NCI-H2107 treated with DMSO at 0.1 percent for 48 hours (cell line): ENCODE measurements around the gene ELOVL7.
"Not testable (repeated sequence)": the region's sequence is repeated elsewhere in the genome, so short reads cannot be mapped to it uniquely, and the experiment has no call there.

Source experiments
- DNase-seq: peaks from one replicate; lab custom pipeline; 2025; ENCODE audit not compliant: unreplicated experiment; lab: John Stamatoyannopoulos, UW

ELOVL7 gene

DNA sequence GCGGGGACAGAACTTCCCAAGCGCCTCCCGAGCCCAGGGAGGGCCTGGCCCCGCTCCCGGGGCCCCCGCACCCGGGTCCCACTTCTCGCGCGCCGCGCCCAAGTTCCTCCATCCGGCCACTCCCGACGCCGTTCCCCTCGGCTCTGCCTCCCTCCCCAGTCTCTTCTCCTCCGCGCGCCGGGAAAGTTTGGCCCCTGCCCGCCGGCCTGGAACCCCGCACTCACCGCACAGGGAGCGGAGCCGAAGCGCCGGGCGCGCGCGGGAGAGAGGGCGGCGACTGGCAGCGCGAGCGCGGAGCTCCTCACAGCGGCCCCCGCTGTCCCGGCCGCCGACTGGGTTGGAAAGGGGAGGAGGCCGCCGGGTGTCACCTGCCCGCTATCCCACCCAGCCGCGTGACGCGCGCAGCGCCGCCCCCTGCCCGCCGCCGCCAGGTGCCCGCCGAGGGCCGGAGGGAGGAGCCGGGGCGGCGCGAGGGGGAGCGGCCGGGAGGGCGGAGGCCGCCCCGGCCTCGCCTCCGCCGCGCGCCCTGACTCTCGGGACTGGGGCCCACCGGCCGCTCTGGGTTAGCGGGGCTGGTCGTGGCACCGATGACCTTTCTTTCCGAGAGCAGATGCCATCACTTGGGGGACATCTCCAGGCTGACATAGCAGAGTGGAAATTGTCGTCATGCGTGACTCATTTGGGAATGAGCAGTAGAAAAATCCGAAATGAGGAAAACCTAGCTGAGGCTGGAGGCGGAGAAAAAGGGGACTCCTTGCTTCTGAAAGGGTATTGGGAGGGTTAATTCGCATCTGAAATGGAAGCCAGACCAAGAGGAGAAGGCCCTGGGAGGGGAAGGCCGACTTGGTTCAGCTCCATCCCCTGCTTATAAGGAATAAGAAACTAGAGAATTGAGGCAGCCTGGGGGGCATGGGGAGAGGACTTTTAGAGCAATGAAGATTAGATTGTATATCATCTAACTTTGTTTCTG, at the start of gene ELOVL7:
Gene ELOVL7 (minus strand): TSS at position 334 of the 970 bp plus-strand sequence. CDS start 56,872 bp downstream, outside the sequence.
- DNase-seq = peak; percentile 26

DNA sequence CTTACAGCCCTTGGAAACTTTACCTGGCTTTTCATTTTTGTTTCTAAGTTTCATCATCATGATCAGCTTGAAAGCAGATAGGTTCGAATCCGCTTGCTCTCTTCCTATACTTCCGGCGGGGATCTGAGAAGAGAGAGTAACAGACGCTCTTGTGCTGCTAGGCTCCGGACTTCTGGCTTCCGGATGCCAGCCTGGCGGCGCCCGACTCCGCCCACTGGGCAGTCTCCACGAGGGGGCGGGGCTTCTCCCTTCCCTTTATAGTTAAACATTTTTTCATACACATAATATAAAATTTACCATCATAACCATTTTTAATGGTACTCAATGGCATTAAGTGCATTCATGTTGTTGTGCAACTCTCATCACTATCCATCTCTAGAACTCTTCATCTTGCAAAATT, 49.5 kb upstream of the ELOVL7 start:
- DNase-seq = no peak

DNA sequence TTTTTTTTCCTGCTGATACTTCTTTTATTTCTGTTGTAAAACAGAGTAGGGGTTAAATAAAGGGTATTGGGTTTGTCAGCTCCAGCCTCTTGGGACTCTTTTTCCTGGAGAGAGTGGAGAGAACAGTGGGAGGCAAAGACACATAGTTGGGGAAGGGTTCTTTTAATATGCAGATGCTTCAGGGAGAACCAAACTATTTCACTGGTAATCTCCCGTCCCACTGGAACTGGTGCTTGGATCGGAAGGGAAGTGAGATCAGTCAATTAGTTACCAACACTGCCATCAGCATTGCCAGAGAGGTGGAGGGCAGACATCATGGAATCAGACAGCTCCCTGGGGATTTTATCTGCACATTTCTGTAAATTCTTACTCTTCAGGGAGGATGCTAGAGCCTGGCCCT, 47.6 kb upstream of the ELOVL7 start:
- DNase-seq = no peak

DNA sequence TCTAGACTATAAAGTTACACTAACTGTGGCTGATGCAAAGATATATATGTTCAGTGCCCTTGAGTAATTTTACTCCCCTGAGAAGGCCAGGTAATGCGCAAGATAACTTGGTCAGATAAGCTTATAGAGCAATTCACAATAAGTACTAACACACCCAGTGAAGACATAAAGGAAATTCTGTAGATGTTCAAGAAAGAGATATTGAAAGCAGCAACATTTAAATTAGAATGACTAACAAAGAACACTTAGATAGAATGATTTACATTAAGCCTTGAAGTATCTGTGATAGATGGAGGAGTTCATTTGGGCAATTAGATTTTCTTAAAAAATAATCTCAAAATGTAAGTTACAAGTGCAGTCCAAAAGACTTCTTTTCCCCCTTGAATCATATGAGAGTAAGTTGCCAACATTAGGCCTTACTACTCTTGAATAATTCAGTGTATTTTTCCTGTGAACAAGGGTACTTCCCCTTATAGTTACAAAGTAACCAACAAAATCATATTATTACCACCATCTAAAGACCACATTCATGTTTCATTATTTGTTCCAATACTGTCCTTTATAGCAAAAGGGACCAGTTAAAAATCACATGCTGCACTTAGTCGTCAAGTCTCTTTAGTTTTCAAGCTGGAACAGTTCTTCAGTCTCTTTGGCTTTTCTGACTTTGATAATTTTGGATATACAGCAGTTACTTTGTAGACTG, 44.4 kb upstream of the ELOVL7 start:
- DNase-seq = no peak

DNA sequence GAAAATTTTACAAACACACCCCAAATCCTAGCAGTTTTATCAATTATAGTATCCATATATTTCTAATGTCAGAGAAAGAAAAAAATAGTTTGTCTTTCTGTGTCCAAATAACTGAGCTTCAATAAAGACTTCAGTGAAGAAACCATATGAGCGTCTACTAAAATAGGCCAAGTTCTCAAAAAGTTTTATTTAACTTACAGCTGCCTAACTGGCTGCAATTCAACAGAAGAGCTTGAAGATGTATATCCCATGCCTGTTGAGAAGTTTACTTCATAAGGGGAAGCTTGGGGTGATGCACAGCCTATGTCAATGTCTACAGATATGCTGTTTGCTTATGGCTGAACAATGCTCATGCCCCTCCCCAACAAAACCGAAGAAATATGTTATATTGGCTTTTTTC, 43.7 kb upstream of the ELOVL7 start:
- DNase-seq = no peak

DNA sequence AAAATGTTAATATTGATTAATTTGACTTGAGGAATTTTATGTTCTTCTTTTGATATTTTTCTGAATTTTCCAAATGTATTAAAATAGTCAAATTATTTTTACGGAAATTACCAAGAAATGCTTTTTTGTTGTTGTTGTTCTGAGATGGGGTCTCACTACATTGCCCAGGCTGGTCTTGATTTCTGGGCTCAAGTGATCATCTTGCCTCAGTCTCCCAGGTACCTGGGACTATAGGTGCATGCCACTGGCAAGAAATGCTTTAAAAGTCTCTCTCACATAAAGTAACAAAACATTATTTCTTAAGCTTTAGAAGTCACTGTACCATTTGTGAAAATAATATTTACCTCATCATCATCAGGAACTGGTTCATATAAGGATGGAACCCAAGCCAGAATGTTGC, 43.0 kb upstream of the ELOVL7 start:
- DNase-seq = no peak

DNA sequence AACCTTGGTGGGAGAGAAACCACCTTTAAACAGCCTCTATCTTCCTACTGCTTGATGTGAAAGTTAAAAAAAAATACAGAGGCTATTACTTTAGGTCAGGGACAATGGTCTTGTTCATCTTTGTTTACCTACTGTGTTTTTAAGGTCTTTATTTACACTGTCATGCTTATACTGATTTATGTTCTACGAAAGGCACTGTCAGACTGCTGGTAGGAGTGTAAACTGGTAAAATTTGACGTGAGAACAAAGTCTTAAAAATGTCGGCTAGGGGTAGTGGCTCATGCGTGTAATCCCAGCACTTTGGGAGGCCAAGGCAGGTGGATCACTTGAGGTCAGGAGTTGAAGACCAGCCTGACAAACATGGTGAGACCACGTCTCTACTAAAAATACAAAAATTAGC, 42.1 kb upstream of the ELOVL7 start:
- no peak for DNase-seq

DNA sequence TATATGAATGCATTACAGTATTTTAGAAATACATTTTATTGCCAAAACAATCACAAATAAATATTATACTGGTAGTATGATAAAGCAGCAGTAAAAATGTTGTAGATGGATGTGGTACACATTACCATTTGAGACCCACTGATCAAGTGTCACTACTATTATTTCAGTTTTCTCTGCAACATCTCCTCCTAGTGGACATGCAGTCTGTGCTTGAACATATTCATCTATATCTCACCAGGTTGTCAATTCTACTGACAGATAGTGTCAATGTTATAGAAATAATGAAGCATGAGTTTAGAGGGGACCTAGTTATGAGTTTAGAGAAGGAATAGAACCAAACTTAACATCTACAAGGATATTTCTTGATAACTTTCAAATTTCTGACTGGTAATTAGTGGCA, 39.2 kb upstream of the ELOVL7 start:
- DNase-seq = peak; percentile 2

DNA sequence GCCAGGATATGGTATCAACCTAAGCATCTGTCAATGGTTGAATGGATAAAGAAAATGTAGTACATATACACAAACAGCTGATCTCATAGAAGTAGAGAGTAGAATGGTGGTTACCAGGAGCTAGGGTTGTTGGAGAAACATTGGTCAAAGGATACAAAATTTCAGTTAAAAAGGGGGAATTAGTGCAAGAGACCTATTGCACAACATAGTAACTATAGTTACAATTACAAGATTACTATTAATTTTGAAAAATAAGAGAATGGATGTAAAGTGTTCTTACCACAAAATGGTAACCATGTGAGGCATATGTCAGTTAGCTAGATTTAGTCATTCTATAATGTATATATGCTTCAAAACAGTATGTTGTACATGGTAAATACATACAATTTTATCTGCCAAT, 28.8 kb upstream of the ELOVL7 start:
- no peak for DNase-seq

DNA sequence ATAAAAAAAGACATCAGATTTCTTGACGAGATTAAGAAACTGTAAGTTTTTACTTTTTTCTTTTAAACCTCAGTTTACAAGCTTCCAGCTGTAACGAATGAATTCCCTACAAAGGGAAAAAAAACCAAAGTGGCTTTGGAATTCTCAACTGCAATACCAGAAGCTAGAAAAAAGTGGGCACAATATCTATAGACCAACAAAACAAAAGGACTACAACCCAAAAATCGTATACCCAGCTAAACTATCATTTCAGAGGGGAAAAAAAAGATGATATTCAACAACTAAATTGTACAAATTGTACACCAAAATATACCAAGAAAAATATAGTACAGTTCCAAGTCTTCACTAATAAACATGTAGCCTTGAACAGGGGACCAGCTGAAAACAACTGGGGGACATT, 26.8 kb upstream of the ELOVL7 start:
- DNase-seq = no peak

DNA sequence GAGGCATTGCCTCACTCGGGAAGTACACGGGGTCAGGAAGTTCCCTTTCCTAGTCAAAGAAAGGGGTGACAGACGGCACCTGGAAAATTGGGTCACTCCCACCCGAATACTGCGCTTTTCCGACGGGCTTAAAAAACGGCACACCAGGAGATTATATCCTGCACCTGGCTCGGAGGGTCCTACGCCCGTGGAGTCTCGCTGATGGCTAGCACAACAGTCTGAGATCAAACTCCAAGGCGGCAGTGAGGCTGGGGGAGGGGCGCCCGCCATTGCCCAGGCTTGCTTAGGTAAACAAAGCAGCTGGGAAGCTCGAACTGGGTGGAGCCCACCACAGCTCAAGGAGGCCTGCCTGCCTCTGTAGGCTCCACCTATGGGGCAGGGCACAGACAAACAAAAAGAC, 16.5 kb upstream of the ELOVL7 start:
- not testable (repeated sequence) for DNase-seq

DNA sequence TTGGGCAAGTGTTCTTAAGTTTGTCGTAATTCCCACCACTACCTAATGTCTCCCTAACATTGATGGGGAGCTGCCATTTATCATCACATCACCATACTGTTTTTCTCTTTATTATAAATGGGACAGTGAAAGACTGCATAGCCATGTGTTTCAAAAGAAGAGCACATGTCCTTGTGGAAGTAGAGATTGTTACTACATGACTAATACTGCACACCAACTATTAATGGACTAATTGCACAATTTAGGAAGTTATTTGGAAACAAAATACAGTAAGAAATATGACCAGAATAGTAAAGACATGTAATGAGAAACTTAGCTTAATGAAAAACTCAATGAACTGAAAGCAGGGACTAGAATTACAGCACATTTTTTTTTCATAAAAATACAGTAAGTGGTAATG, 12.0 kb upstream of the ELOVL7 start:
- DNase-seq = no peak

DNA sequence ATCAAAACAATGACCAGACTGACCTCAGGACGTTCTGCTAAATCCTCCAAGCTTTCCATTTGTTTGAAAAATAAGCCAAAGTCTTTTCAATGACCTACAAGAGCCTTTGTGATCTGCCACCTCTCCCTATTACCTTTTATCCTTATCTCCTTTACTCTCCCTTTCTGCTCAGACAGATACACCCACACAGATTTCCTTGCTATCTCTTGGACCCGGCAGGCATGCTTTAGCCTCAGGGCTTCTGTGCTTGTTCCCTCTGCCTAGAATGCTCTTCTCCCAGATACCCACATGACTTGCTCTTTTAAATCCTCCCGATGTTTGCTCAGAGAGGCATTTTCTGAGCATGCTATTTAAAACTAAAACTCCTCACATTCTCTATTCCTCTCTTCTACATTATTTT, 8.9 kb upstream of the ELOVL7 start:
- DNase-seq = no peak

DNA sequence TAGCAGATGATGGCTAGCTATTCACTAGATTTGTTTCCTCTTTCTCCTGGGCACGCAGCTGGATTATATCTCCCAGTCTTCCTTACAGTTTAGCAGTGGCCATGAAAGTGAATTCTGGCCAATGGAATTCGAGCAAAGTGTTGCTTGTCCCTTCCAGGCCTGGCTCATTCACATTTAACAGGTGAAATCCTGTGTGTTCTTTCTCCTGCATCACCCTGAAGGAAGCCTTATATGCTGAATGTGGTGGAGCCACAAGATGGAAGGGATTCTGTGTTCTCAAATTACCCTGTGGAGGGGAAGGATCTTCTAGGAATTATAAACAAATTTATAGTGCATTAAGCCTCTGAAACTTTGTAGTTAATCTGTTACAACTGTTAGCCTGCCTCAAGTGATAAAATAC, 8.2 kb upstream of the ELOVL7 start:
- DNase-seq = no peak

DNA sequence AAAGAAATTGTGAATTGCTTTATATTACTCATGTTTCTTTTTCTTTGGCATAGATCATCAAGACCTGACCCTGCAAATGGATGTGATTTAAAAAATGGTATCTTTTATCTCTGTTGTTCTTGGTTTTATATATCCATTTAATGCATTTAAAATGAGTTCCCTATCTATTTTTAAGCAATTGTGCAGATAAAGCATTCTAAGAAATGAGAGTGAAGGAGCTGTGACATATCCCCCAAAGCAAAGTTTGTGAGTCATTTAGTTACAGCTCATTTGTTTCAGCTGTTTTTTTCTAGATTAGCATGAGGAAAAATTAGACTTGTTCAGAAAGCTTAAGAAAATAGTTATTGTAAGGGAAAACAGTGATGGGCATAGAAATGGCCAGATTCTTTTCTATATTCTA, 7.6 kb upstream of the ELOVL7 start:
- no peak for DNase-seq

DNA sequence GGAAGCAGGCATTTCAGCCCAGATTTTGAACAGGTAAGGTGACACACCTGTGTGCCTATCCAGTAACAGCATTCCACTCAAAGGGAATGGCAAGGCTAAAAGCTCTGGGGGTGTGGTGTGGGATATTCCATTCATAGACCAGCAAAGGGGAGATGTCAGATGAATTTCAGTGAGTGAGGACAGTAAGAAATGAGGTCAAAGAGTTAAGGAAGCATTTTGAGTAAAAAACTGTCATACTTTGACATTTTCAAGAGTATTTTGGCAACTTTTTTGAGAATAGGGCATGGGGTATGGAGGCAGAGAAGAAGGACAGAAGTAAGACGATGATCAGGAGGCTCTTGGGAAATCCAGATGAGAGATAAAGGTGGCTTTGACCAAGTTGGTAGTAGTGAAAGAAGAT, 2.2 kb upstream of the ELOVL7 start:
- no peak for DNase-seq

DNA sequence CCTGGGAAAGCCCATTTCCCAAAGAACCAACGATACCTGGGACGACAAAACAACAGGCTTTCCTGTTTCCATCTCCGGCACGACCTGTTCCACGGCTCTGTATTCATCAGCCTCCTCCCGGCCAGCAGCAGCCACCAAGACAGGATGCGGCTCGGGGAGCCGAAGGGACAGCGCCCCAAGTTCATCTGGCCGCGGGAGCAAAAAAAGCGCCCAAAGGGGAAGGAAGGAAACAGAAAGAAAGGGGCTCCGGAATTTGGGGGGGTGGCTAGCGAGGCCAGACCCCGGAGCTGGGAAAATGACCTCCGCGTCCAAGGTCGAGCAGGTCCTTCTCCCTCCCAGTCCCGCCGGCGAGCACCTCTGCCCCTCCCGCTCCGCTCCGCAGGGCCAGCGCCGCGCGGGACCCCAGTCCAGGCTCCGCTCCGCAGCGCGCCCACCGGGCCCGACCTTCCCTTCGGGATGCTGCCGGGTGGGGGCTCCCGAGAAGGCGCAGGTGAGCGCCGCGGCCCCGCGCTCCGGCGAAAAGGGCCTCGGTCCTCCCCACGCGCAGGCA, 608 bp downstream of the ELOVL7 start:
- no peak for DNase-seq

DNA sequence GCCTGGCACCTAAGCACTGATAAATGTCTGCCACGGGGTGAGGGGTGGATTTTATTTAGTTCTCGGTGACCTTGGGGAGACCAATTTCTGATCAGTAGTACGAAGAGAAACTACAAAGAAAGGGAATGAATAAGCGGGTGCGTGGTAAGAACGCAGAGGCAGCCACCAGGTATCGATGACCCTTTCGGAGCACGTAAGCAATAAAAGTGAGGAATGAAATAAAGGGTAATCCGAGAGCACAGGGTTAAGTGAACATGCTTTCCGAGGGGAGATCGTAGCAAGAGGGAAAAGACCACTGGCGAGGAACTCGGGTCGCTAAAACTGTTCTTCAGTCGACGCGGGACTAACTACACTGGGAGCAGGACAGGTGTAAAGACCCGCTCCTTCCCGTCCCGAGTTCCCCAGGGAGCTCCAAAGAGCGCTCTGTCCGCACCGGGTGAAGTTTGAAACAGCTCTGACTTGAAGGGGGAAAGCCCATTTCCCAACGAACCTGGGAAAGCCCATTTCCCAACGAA, 1.1 kb downstream of the ELOVL7 start:
- no peak for DNase-seq

DNA sequence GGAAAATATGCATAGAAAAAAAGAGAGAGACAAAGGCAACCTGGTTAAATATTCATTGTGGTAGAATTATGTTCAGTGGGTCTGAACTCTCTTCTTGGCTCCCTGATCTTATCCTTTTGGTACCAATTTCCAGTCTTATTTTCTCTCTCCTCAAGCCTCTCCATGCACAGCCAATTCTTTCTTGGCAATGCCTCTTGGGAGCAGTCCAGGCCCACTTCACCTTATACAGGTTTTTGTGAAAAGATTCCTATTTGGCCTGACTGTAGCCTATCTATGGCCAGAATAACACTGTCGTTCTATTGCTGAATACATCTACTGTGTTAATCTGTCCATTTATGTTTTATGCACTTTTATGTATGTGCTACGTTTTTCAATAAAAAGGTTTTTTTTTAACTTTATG, 2.7 kb downstream of the ELOVL7 start:
- no peak for DNase-seq

DNA sequence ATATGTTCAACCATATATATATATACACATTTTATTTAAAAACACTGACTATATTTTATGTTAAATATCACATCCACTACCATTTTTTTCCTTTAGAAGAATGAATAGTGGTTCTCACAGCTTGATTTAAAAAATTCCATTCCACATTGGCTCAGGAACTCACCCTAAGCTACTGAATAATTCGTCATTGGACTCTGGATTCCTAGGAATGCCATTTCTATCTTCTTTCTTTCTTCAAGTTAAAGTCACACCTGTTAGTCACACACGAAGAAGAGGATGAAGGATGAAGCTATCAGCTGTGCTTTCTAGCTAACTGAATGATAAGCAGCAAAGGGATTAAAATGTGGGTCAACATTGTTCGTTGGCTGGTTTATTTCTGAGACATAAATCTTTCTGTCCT, 7.9 kb downstream of the ELOVL7 start:
- DNase-seq = no peak

DNA sequence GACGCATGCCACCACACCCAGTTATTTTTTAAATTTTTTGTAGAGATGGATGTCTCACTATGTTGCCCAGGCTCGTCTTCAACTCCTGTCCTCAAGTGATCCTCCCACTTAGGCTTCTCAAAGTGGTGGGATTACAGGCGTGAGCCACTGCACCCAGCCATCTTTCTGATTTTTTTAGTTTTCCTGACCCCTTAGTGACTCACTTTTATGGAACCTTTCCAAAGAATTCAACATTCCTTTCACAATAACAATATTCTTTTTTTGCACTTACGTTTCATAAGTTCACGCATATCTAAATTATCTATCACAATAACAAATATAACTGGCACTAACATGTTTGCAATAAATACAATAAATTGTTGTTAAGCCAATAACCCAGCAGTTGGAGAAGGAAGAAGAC, 8.5 kb downstream of the ELOVL7 start:
- DNase-seq = no peak

DNA sequence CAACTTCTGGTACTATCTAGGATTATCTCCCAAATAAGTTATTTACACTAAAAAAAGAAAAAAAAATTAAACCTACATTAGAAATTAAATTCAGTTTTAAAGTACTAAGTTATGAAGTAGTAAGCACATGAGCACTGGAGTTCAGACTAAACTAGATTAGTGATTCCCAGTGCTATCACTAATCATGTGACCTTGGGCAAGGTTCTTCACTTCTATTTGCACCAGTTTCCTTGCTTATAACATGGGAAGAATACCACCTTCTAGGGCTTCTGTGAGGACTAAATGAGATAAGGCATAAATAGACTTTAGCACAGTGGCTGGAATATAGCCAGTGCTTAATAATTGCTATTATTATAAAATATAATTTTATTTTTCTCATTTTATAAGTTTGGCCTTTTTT, 10.5 kb downstream of the ELOVL7 start:
- DNase-seq = no peak
